GM23338 (cell line): Measurements from ENCODE around the gene MAMDC2. TPM values are rescaled to one million over a fixed set of nuclear protein-coding genes. Genes with fewer than 3 reads are reported as not detected.

Experiments
- ATAC-seq: fragments of 200-7000 bp; cut with Tn5 transposase; 3 replicates; pipeline ENCODE4 v1.9.1; 2020
- DNase-seq: peaks from one replicate; pipeline ENCODE4 v3.0.0-alpha.2; 2015; ENCODE audit warnings: low spot score
- H2AFZ ChIP-seq: fragments of 200-600 bp; sonication (generic); 2 replicates; pipeline ENCODE4 v1.8.0; 2016; ENCODE audit warnings: antibody characterized with exemption, mild to moderate bottlenecking, moderate library complexity
- H3F3A ChIP-seq: fragments of 200-600 bp; sonication (generic); replicated peaks from 2 replicates; pipeline ENCODE4 v1.8.0; 2017; ENCODE audit warnings: antibody characterized with exemption, mixed run types, low read depth
- H3K27ac ChIP-seq: fragments of 200-600 bp; sonication (generic); 2 replicates; pipeline ENCODE4 v1.6.1; 2016; ENCODE audit warnings: low read depth
- H3K27me3 ChIP-seq: fragments of 200-600 bp; sonication (generic); 2 replicates; pipeline ENCODE4 v1.8.0; 2016; ENCODE audit warnings: mild to moderate bottlenecking, mixed run types, moderate library complexity; ENCODE audit not compliant: insufficient read depth
- H3K36me3 ChIP-seq: fragments of 200-600 bp; sonication (generic); 2 replicates; pipeline ENCODE4 v1.8.0; 2016; ENCODE audit warnings: mild to moderate bottlenecking; ENCODE audit not compliant: insufficient read depth
- H3K4me1 ChIP-seq: fragments of 200-600 bp; sonication (generic); 2 replicates; pipeline ENCODE4 v1.8.0; 2016; ENCODE audit warnings: mild to moderate bottlenecking, moderate library complexity; ENCODE audit not compliant: insufficient read depth
- H3K4me2 ChIP-seq: fragments of 200-600 bp; sonication (generic); 2 replicates; pipeline ENCODE4 v1.7.1; 2017; ENCODE audit warnings: mixed run types
- H3K4me3 ChIP-seq: fragments of 200-600 bp; sonication (generic); 2 replicates; pipeline ENCODE4 v1.6.1; 2016; ENCODE audit warnings: mixed run types
- H3K79me2 ChIP-seq: fragments of 200-600 bp; sonication (generic); replicated peaks from 2 replicates; pipeline ENCODE4 v1.8.0; 2017; ENCODE audit warnings: mild to moderate bottlenecking; ENCODE audit not compliant: insufficient read depth
- H3K9me2 ChIP-seq: fragments of 200-600 bp; sonication (generic); 2 replicates; pipeline ENCODE4 v1.8.0; 2017; ENCODE audit not compliant: insufficient read depth
- H4K20me1 ChIP-seq: fragments of 200-600 bp; sonication (generic); replicated peaks from 2 replicates; pipeline ENCODE4 v1.8.0; 2017; ENCODE audit warnings: mild to moderate bottlenecking; ENCODE audit not compliant: insufficient read depth
- H3K27ac Mint-ChIP-seq: 2 replicates; pipeline ENCODE4 v1.8.0; 2020; ENCODE audit warnings: inconsistent platforms, mild to moderate bottlenecking, moderate library complexity, mixed read lengths
- H3K27me3 Mint-ChIP-seq: 3 replicates; pipeline ENCODE4 v1.8.0; 2022; ENCODE audit warnings: low read depth, mild to moderate bottlenecking, moderate library complexity, mixed read lengths, inconsistent platforms; ENCODE audit not compliant: insufficient read depth, poor library complexity
- H3K36me3 Mint-ChIP-seq: 3 replicates; pipeline ENCODE4 v1.8.0; 2021; ENCODE audit warnings: low read depth, mild to moderate bottlenecking, inconsistent platforms, moderate library complexity, mixed read lengths
- H3K4me1 Mint-ChIP-seq: 3 replicates; pipeline ENCODE4 v1.8.0; 2020; ENCODE audit warnings: mild to moderate bottlenecking, inconsistent platforms, mixed read lengths
- H3K4me3 Mint-ChIP-seq: 3 replicates; pipeline ENCODE4 v1.8.0; 2021; ENCODE audit warnings: moderate library complexity, mild to moderate bottlenecking, inconsistent platforms, mixed read lengths
- H3K9me3 Mint-ChIP-seq: 3 replicates; pipeline ENCODE4 v1.8.0; 2020; ENCODE audit warnings: moderate library complexity, mild to moderate bottlenecking, inconsistent platforms, mixed read lengths
- CREB1 ChIP-seq: fragments of 250-450 bp; sonication (Bioruptor Pico); IDR thresholded peaks from 2 replicates; pipeline ENCODE4 v1.5.0; 2020; ENCODE audit warnings: low read depth, mild to moderate bottlenecking, moderate library complexity
- CTCF ChIP-seq, 2 experiments: fragments of 200-600 bp in 1 of 2; sonication (generic) in 1 of 2; conservative IDR thresholded peaks; 2 replicates each; pipeline versions ENCODE4 v1.5.1 to v1.6.1; 2016 to 2017; ENCODE audit warnings: antibody characterized with exemption in 2 of 2, low read depth in 2 of 2, mild to moderate bottlenecking in 2 of 2, moderate library complexity in 1 of 2
- ETS1 ChIP-seq: IDR thresholded peaks from 2 replicates; pipeline ENCODE4 v1.6.1; 2016; ENCODE audit warnings: antibody characterized with exemption
- EZH2phosphoT487 ChIP-seq: fragments of 200-600 bp; sonication (generic); IDR thresholded peaks from one replicate; pipeline ENCODE4 v1.8.1; 2018; ENCODE audit warnings: antibody characterized with exemption; ENCODE audit not compliant: unreplicated experiment
- JUNB ChIP-seq: IDR thresholded peaks from one replicate; pipeline ENCODE4 v1.6.1; 2016; ENCODE audit warnings: antibody characterized with exemption; ENCODE audit not compliant: unreplicated experiment
- NANOG ChIP-seq: IDR thresholded peaks from 2 replicates; pipeline ENCODE4 v1.6.1; 2016; ENCODE audit warnings: antibody characterized with exemption, borderline replicate concordance
- POLR2AphosphoS5 ChIP-seq: IDR thresholded peaks from 2 replicates; pipeline ENCODE4 v1.6.1; 2016; ENCODE audit warnings: antibody characterized with exemption, low read depth
- REST ChIP-seq: IDR thresholded peaks from one replicate; pipeline ENCODE4 v1.6.1; 2018; ENCODE audit warnings: antibody characterized with exemption; ENCODE audit not compliant: unreplicated experiment
- STAT1 ChIP-seq: IDR thresholded peaks from one replicate; pipeline ENCODE4 v1.6.1; 2016; ENCODE audit warnings: antibody characterized with exemption; ENCODE audit not compliant: unreplicated experiment
- polyA plus RNA-seq: library from polyadenylated mRNA; unstranded; fragments of >200 nt; fragmentation: Nextera tagmentation; extraction: Ambion mirVana; gene quantifications from 2 replicates; pipeline ENCODE4 v1.2.1, GENCODE V29; 2016
- total RNA-seq: library from RNA; depleted of rRNA; stranded (reverse); fragments of >200 nt; shearing (Covaris generic); gene quantifications from 2 replicates; pipeline ENCODE4 v1.2.3, GENCODE V29; 2014

Gene MAMDC2
- total and polyA plus RNA-seq, 2 experiments from 2014 or later, result 7.7 to 19.6 TPM

DNA sequence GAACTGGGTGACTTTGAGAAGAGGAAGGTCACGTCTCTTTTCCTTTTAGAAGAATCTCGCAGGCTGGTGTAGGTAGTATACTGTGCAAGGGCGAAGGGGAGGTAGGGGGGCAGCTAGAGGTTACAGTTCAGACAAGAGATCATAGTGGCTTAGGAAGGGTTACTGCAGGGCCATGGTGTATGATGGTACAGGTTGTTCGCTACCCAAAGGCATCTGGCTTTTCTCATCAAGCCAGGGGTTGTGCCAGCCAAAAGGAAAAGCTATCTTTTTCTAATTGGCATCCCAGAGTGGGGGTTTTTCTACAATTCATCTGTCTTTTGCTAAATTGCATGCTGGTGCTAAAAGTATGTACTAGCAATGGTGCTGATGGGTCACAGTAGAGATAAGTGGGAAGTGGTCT, 22.8 kb downstream of the MAMDC2 start (continued):
- TF ChIP-seq REST (no peak), CTCF (conservative IDR thresholded peaks at IDR 0.05; ENCODE audit: low read depth in 2 of 2) (no peak), ETS1 (no peak), EZH2phosphoT487 (no peak), POLR2AphosphoS5 (no peak), STAT1 (no peak), CREB1 (CRISPR knock-in tag) (no peak), NANOG (no peak)

DNA sequence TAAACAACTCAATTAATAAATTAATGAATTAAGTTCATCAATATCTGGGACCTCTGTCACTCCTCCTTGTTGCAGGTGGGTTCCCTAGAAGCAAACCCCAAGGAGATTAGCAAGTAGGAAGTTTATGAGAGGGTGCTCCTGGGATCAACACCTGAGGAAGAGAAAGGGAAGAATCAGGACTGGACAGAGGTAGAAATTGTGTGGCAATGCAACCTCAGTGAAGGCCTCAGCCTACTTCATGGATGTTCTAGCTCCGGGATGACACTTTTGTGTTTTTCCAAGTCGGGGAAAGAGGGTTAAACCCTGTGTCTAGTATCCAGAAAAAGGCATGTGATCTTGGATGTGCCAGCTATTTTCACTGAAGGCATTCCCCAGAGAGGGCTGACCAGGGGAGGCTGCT, 23.2 kb downstream of the MAMDC2 start:
- no peaks in the 10 kb centered on the region for H4K20me1 ChIP-seq
- H2AFZ ChIP-seq, result no peak overlapping the region
- H3F3A ChIP-seq, result no peaks in the 10 kb centered on the region
- H3K9me3 Mint-ChIP-seq, result no peaks in the 10 kb centered on the region
- peaks cover 5% of the 10 kb centered on the region for H3K27me3 Mint-ChIP-seq
- H3K27ac Mint-ChIP-seq, result no peak overlapping the region
- no peaks in the 10 kb centered on the region for H3K36me3 ChIP-seq
- H3K4me2 ChIP-seq, result no peak overlapping the region
- ATAC-seq (no peak), DNase-seq (no peak)
- H3K27ac ChIP-seq, result no peak overlapping the region
- peaks cover 6% of the 10 kb centered on the region; the same call in 1 of the 2 replicates for H3K4me1 ChIP-seq
- no peaks in the 10 kb centered on the region for H3K27me3 ChIP-seq
- H3K4me3 ChIP-seq, result no peak overlapping the region
- no peaks in the 10 kb centered on the region for H3K36me3 Mint-ChIP-seq
- H3K9me2 ChIP-seq, result no peaks in the 10 kb centered on the region
- no peaks in the 10 kb centered on the region; the same call in 1 of the 2 replicates for H3K79me2 ChIP-seq
- H3K4me1 Mint-ChIP-seq, result peaks cover 3% of the 10 kb centered on the region; the same call in 1 of the 3 replicates
- H3K4me3 Mint-ChIP-seq, result no peak overlapping the region
- TF ChIP-seq JUNB, result no peak
- no peak for TF ChIP-seq POLR2AphosphoS5
- TF ChIP-seq EZH2phosphoT487, result no peak
- TF ChIP-seq REST, result no peak
- no peak for TF ChIP-seq CREB1 (CRISPR knock-in tag)
